HG03175 (cell line): Measurements from ENCODE around the gene MED13L.
"Not testable (repeated sequence)": the region's sequence is repeated elsewhere in the genome, so short reads cannot be mapped to it uniquely, and the experiment has no call there.

Experiments
- ATAC-seq: cut with Tn5 transposase; IDR thresholded peaks from one replicate; pipeline ENCODE4 v1.9.1; 2021; ENCODE audit warnings: mild to moderate bottlenecking, moderate library complexity; ENCODE audit not compliant: unreplicated experiment

MED13L gene

DNA sequence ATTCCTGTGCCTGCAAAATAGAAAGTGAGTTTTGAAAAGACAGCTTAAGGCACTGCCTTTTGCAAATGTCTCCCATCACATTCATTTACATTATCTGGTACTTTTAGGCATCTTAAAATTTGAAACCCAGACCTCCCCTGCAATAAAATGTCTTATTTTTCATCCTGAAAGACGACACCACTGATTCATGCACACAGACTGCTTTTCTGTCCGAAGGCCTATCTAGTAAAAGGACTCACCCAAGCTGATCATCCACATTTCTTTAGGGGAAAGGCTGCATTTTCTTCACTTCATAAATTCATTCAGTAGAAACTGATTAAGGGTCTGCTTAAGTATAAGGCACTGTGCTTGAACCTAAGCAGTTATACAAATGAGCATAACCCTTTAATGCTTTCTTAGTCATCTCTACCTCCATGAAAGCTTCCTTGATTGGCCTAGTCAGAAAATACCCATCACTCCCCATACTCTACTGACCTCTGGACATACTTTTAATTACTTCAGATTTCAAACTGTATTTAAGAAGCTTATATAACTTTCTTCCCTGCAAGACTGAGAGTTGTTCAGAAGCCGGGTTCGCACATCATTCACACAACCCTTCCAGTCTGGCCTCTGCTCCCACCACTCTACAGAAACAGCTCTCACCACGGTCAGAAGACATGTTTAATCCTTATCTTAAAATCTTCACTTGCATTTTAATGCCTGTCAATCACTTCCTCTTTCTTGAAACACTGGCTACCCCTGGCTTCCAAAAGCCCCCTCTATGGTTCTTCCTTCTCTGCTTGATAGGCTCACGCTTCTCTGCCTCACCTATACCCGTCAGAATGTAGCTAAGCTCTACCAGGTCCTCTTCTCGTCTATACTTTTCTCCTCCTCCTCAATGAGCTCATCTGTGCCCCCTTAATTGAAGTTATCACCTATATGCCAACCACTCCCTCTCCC is 288.6 kb downstream of the MED13L start:
- ATAC-seq, result no peak

DNA sequence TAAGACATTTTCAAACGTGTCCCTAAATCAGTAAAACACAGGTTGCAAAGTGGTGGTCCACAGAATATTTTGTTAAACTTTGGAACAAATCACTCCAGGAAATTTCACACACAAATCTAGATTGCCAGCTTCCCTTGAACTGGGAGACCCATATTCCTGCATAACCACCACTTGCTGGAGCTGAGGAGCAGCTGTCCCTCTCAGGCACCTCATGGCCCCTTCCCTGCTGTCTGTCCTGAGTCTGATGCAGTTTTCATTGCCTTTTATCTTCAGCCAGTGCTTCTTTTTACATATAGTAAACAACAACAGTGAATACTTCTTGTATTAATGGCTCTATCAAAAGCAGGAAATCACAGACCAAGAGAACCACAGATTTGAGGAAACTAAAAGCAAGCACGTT is 289.3 kb downstream of the MED13L start:
- no peak for ATAC-seq

DNA sequence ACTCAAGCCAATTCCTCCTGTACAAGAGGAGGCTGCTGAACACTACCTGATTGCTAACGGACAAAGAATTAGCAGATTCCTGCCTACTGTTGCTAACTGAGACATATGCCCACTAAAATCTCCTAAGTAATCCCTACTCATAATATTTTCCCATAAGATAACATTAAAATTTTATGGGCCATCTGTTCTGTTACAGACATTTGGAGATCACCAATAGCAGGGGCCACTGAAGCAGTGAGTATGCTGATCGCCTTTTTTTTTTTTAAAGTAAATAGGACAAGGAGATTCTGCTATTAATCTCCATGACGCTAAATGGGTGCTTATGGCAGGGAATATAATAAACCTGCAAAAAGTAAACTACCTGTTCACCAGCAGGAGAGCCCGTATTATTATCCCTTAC is 292.9 kb downstream of the MED13L start:
- ATAC-seq, result no peak

DNA sequence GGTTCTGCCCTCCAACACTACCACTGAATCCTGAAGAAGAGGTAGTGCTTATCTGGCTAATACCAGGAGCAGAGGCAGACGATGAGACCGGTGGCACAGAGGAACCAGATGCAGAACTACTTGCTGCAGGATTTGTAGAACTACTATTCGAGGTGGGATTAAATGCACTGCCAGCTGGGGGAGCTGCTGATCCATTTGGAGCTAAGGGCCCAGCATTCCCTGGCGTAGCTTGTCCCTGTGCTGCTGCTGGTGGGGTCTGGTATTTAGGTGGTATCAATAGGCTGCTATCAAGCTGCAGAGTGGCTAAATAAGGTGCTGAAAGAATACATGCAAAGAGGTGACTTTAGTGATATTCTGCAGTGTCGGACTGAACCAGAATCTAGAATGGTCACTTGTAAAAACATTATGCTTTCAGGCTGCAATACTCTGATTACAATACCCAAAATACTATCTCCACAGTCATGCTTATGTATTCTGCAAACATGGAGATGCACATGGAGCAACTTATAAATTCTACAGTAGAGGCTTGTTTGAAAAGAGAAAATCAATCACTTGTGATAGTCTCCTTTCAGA is 294.2 kb downstream of the MED13L start:
- no peak for ATAC-seq

DNA sequence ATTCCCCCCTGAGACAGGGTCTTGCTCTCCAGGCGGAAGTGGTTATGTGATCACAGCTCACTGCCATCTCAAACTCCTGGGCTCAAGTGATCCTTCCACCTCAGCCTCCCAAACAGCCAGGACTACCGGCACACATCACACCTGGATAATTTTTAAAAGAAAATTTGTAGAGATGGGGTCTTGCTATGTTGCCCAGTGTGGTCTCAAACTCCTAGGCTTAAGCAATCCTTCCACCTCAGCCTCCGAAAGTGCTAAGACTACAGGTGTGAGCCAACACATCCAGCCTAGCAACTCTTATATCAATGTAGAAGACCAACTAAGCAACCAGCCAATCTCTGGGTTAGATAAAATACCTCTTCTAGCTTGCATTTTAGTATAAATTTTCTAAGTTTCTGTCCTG is 297.2 kb downstream of the MED13L start:
- no peak for ATAC-seq

DNA sequence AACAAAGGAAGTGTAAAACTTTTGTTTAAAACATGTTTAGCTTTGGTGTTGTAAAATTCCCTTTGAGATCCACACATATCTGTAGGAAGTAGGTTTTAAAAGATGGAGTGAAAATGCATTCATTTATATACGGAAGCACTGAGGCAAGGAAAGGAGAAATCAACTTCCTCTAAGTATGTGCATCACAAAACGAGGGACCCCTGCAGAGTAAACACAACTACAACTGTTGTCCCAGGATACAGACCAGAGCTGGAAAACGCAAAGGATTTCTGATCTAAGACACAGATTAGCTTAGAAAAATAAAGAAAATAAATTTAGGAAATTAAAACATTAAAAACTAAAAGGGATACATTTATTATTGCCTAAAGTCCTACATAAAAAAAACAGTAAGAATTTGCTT is 297.6 kb downstream of the MED13L start:
- no peak for ATAC-seq

DNA sequence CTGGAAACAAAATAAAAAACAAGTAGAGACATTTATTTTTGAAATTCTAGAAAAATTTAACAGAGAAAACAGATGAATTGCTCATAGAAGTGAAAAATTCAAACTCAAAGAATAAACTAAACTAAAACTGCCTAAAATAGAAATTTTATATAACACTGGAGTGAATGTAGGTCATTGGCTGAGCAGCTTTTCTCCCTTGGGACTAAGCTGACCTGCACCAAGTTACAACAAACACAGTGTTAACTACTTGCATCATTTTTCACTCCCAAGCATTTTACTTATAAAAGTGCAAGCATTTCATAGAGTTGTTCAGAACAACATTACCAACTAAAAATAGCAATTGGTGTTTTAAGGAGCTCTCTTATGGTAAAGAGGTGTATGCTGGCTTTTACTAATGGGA is 298.1 kb downstream of the MED13L start:
- ATAC-seq, result no peak

DNA sequence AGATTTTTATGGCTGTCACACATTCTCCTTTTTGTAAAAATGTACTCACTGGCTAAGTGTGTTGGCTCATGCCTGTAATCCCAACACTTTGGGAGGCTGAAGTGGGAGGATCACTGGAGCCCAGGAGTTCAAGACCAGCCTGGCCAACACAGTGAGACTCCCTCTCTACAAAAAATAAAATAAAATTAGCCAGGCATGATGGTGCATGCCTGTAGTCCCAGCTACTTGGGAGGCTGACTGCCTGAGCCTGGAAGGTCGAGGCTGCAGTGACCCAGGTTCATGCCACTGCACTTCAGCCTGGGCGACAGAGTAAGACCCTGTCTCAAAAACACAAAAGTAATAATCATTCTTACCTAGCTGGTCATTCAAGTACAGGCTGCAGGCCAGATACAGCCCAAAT is 300.7 kb downstream of the MED13L start:
- ATAC-seq, result not testable (repeated sequence)

DNA sequence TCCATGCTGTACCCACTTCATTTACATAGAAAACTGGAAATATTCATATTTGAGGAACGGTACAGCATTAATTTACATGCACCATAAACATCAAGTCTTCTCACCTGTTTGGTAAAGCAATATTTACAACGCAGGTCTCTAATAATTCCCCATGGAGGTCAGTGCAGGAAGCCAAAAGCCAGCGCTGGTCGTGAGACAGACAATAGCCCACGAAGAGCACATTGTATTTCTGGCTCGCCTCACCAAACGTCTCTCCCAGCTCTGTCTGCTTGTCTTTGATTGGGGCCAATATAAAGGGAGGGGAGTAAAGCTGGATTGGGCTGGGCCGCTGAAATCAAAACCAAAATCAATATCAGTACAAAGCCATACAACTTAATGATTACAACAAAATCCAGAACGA is 302.1 kb downstream of the MED13L start:
- no peak for ATAC-seq

DNA sequence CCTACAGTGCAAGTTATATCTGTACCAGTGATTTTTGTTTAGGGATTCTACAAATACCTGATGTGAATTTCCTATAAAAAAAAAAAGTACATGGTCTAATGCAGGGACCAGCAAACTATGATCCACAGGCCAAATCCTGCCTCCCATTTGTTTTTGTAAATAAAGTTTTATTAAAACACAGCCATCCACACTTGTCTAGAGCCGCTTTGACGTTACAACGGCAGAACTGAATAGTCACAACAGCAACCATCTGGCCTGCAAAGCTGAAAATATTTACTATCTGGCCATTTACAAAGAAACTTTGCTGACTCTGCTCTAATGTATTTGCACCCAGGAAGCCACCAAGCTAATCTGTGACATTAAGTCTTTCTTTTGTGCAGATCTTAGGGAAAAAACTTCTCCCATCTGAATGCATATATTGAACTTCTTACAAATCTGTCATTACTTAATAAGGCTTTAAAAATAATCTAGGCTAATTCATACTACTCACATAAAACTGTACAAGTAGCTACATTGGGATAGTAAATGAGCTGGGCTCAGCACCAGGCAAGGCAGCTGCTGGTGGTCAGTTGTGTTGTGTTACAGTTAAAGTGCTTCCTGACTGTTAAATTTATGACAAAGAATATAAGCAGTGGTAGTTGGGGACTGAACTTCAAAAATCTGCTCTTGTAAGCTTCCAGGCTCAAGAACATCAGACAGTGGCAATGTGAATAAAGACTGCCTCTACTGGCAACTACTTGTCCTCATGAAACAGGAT is 303.3 kb downstream of the MED13L start:
- no peak for ATAC-seq

DNA sequence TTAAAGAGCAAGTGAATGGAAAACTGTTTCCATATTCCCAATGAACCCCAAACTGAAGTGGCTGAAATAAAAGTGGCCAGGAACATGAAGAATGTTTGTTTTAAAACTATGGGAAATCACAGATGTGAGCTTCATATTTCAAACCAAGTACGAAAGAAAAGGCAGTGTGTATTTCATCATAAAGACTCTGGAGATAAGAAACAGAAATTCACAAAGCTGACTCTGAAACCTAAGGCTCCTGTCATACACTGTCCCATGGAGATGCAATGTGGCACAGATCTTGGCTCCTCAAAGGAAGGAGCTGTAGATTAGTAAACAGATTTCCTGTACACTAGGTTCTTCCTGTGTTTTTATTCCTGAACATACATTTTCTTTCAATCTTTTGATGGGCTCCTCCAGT is 304.4 kb downstream of the MED13L start:
- ATAC-seq, result no peak

DNA sequence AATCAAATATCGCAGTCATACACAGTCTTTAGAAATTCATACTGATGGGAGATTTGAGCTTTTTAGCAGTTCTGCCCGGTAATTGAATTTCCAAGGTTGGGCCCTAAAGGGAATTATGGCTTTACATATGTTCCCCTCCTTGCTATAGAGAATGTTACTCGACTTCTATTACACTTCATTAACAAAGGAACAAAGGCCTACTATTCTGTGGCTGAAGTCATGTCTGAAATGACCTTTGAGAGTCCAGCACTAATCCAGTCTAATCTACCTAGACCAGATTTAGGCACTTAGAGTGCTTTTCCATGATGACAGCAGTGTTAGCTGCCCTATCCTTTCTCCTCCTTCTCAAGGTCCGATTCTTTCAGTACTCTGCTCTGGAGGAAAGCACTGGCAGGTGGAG is 305.3 kb downstream of the MED13L start:
- ATAC-seq, result no peak

DNA sequence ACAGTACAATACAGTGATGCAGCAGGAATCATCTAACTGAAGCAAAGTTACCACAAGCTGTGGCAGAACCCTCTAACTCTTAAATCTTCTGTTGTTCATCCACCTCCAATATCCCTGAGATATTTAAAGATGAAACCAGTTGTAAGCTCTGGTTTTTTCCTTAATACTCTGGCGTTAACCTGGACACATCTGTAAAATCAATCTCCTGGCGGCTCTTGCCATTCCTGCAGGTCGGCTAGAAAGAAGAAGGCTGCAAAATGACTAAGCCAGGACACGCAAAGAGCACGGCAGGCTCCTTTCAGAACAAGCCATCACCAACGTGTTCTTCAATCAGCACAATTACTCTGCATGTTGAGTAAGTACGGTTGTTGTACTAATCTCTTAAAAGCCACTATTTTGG is 309.3 kb downstream of the MED13L start:
- no peak for ATAC-seq

DNA sequence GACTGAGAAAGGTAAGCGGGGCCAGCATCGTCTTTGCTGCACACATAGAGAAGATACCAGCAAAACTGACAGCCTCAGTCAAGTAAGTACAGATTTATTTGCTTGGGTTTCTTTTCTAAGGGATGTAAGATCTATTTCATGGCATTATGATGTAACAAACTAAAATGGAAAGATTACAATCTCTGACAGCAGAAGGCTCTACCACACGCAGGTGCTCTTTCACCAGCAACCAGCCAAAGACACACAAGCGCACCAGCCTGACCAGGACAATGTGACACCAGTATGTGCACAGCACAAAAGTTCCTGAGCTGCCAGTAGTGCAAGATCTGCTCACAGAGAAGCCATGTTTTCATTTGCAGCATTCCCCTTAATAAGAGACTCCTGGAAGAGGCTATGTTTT is 311.1 kb downstream of the MED13L start:
- no peak for ATAC-seq

DNA sequence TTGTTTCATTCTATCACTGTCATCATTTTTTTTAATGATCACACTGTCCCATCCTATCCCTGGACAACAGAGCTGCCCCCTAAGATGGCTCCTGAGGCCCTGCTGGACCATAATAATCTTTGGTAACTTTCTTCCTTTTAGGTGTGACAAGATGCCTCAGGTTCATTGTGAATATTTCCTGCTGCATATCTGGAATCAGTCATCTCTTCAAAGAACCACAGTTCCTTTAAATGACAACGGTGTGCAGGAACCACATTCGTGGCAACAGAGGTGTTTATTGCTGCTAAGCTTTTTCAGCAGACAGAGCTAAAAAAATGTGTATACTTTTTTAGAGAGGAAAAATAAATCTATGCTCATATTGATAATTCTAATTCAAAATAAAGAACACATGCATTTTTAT is 312.9 kb downstream of the MED13L start:
- no peak for ATAC-seq

DNA sequence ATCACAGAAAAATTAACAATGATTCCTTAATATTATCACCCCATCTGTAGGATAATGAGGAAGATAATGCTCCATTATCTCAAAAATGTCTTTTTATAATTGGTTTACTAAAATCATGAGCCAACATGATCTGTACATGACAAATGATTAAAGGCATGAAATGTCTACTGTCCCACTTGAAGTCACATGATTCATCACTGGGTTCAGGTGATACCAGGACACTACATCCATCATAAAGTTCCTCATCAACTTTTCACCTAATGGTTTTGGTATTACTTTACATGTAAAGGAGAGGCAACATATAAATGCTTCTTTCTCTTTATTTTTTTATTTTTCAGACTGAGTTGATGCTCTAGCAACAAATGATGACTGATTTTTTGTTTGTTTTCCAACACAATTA is 313.3 kb downstream of the MED13L start:
- ATAC-seq, result no peak

DNA sequence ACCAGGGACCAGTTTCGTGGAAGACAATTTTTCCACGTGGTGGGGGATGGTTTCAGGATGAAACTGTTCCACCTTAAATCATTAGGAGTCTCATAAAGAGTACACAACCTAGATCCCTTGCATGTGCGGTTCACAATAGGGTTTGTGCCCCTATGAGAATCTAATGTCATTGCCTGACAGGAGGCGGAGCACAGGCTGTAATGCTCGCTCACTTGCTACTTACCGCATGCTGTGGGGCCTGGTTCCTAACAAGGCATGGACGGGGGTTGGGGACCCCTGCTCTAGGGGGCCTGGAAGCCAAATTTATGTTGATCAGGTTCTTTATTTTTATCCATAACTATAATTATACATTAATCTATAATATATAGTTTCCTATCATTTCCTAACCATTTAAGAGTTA is 315.3 kb downstream of the MED13L start:
- ATAC-seq, result no peak

DNA sequence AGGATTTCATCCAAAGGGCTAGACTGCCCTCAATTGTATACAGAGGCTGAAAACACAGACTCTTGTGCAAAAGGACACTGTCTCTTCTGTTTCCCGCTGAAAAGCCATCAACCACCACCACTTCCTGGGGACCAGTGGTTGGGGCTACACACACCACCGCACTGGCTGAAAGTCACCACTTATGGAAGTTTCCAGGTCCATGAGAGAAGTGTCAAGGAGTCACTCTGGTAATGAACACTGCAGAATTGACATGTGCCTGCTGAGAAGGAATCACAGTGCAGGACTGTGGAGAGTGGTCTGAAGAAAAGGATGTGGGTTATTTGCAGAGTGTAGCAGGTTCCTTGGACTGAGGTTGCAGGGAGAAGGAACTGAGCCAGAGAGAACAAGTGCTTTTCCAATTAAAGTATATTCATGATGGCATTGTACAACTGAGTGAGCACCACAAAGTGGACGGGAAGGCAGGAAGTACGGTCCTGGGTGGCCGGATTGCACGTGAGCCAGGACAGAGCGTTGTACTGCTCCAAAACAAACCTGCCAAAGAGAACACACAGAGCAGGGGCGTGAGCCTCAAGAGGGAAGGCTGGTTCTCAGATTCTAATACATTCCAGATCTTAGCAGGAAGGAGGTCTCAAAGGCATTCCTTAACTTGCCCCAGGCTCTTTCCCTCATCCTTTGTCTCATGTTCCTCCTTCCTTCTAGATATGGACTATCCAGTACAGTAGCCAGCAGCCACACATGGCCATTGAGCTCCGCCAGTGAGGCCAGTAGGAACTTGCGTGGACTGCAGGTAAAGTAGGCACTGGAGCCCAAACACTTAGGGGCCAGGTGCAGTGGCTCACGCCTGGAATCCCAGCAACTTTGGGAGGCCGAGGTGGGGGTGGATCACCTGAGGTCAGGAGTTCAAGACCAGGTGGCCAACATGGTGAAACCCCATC is 316.4 kb downstream of the MED13L start:
- no peak for ATAC-seq

DNA sequence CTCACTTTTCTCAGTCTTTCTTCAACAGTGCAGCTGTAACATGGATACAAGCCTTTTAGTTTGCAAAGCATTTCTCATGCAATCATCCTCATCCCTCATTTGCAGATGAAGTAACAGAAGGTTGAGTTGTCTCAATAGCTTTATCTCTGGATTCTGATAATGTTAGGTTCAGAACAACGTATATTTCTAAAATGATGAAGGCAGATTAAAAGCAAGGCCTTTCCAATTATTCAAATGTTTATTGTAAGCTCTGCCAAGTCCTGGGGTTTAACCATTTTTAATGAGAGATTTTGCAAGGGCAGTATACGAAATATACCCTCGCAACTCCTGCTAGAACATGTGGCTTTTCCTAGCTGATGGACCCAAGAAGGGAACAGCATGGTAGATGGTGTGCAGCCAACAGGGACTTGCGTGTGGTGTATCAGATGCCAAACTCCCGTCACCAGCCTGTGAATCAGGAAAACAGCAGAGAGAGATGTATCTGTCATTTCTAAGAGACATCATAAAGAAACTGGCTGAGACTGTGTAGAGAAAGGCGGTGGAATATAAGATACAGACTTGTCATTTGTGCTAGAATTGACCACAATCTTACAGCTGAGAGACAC is 319.7 kb downstream of the MED13L start:
- no peak for ATAC-seq

DNA sequence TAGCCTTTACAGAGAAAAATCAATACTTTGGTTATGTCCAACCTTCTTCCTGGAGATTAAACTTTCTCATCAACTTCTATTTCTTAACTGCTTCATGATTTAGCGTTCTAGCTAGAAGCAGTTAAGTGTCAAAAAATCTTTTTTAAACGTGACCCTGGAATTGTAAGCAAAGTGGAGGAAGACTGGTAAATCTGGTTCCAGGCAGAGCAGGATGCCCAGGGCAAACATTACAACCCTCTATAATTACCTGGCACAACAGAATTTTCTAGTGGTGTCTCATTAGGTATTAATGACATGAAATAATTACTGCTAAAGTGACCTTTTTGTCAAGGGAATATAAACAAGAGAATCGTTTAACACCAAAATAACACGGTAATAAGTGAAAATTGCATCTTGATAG is 320.8 kb downstream of the MED13L start:
- no peak for ATAC-seq
